Diencephalon (tissue), 1 donor: Measurements from ENCODE around the gene TMEM225B. TPM values are rescaled to one million over a fixed set of nuclear protein-coding genes. Genes with fewer than 3 reads are reported as not detected.

Source experiments
- total RNA-seq: library from RNA; depleted of rRNA; stranded (reverse); fragments of >200 nt; gene quantifications from one replicate; pipeline ENCODE4 v1.2.3, GENCODE V29; 2014

The TMEM225B gene, protein sequence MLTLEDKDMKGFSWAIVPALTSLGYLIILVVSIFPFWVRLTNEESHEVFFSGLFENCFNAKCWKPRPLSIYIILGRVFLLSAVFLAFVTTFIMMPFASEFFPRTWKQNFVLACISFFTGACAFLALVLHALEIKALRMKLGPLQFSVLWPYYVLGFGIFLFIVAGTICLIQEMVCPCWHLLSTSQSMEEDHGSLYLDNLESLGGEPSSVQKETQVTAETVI
- 0.23 TPM for total RNA-seq

DNA sequence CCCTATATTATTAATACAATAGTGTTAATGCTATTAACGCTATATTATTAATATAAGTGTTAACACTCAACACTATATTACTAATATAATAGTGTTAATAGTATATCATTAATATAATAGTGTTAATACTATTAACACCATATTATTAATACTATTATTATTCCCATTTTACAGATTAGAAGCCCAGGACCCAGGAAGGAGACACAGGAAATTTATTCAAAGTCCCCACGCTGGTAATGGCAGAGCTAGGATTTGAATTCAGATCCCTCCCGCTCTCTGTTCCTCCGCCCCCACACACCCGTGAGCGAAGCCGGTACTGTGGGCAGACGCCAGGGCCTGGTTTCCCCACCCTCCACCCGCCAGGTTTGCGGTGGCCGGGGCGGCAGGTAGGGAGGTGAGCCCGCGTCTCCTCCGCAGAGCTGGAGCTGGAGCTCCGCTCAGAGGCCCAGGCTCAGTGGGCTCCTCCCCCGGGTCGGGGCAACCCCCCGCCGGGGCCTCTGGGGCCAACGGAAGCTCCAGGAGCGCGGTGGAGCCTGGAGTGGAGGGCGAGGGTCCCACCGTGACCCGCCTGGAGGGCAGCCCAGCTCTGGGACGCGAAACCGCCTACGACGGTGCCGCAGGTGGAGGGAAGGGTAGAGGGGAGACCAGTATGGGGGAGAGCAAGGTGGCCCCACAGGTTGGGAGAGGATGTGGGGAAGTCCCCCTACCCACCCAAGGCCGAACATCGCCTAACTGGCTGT is at the start of gene TMEM225B:
TSS of gene TMEM225B (plus strand) at position 506 of the 740 bp plus-strand sequence. CDS start 6,122 bp downstream, outside the sequence.

DNA sequence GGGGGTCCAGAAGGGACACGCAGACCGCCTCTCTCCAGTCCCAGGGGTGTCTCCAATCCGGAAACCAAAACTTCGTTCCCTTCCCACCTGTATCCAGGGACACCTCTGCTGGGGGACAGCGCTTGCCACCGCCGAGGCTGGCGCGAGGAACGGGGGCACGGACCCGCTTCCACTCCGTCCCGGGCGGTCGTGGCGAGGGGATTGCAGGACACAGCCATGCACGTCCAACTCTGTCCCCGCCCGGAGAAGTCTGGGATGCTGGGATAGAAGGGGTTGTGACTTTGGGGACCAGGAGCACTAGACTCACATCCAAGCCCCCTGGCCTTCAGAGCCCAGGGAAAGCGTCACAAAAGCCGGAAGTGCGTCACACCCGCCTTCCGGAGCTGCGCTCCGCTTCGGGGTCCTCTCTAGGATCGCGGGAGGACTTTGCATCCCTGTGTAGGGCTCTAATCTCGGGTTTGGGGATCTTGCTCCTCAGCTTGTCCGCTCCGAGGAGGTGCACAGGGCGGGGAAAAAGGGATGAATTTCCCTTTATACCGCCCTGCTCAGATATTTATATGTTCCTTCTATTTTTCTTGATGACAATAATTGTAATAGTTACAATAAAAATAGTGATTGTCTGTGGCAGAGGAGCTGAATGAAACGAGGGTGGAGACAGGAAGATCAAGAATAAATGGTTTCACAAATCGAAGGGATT is 46.2 kb upstream of the TMEM225B start, which contains the start of gene FAM200A:
TSS of gene FAM200A (minus strand) at position 348 of the 697 bp plus-strand sequence. CDS start 3,707 bp downstream, outside the sequence.

DNA sequence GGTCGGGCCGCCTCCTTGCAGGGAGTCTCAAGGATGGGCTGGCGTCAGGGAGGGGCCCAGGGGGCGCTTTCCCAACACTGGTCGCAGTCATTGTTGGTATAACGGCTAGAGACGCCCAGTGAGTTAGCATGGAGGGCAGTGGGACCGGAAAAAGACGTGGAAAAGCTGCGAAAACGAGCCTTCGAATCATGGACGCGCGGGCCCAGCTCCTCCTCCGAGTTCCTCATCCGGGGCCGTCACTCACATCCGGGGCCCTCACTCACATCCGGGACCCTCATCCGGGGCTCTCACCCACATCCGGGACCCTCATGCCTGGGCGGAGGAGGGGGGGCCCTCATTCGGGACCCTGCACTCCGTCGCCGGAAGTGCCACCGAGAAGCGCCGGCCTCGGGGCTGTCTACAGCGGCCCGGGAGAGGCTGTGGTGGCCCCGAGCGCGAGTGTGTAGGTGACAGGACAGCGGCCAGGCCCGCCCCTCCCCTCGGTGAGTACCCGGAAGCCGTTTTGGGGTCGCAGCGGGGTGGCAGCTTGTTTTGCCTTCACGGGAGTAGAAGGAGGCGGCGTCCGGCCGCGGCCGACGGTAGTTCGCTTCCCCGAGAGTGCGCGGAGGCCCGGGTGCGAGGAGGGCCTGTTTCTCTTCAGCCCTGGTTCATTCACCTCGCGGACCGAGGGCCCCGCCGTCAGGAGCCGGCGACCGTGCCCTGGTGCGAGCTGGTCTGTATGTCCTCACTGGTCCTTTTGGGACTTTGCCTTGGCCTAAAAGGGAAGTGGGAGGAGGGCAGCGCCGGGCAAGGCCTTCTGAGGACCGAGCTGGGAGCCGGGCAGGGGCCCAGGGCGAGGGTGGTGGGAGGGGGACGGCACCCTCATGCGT is 39.5 kb upstream of the TMEM225B start, which contains the start of gene ZNF655:
TSS of gene ZNF655 (plus strand) at position 337 of the 869 bp plus-strand sequence. CDS start 1,918 bp downstream, outside the sequence.

DNA sequence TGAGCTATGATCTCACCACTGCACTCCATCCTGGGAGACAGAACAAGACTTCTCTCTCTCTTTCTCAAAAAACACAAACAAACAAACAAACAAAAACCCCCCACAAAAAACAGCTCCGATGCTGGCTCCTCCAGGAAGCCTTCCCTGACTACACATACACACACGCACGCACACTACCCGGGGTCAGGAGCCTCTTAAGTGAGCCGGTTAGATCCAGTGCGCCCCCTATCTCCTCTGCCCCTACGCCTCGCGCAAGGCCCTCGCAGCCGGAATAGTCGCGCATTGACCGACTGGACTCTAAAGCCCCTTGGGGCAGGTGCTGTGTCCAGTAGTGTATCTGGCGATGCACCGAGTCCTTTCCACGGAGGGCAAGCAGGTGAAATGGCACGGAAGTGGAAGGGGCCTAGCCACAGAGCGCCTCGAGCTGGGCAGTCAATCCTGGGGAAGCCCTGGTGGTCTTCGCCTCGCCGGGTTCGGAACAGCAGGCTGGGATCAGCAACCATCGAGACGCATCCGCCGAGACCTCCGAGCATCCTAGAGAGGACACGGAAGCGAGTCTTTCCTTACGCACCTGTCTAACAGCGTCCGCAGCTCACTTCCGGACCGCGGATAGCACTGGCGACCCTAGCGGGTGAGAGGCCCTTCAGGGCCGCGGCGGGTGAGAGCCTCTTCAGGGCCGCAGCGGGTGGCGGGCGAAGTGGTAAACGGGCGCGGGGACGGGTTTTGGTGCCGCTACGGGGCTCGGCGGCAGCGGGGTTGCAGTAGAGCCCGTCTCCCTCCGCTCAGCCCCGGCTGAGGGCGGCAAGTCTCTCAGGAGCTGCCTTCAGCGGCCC is 18.5 kb downstream of the TMEM225B start, which contains the start of gene ZSCAN25:
TSS of gene ZSCAN25 (plus strand) at position 588 of the 833 bp plus-strand sequence. CDS start 2,661 bp downstream, outside the sequence.

Other genes with a start within 250 kb of the TMEM225B start
- 22.6 TPM for gene ARPC1B, start 223.5 kb upstream of the TMEM225B start, total RNA-seq
- 25.8 TPM for gene PDAP1, start 189.7 kb upstream of the TMEM225B start, total RNA-seq
- gene BUD31, start 189.3 kb upstream of the TMEM225B start, total RNA-seq, result 84.4 TPM
- gene PTCD1, start 159.5 kb upstream of the TMEM225B start, total RNA-seq, result 7.2 TPM
- 27.0 TPM for gene CPSF4, start 159.3 kb upstream of the TMEM225B start, total RNA-seq
- 348 TPM for gene ATP5MF, start 132.1 kb upstream of the TMEM225B start, total RNA-seq
- 26.5 TPM for gene ZNF789, start 125.4 kb upstream of the TMEM225B start, total RNA-seq
- 28.8 TPM for gene ZNF394, start 98.0 kb upstream of the TMEM225B start, total RNA-seq
- gene ZKSCAN5, start 93.6 kb upstream of the TMEM225B start, total RNA-seq, result 16.8 TPM
- gene FAM200A, start 46.2 kb upstream of the TMEM225B start, total RNA-seq, result 17.5 TPM
- 88.3 TPM for gene ZNF655, start 39.6 kb upstream of the TMEM225B start, total RNA-seq
- 14.8 TPM for gene ZSCAN25, start 18.7 kb downstream of the TMEM225B start, total RNA-seq
- gene CYP3A5, start 81.7 kb downstream of the TMEM225B start, total RNA-seq, result not detected
- not detected for gene CYP3A7, start 136.9 kb downstream of the TMEM225B start, total RNA-seq
- gene CYP3A4, start 185.9 kb downstream of the TMEM225B start, total RNA-seq, result not detected
- not detected for gene CYP3A43, start 229.7 kb downstream of the TMEM225B start, total RNA-seq